Fibroblast of skin of right biceps (primary cell): ENCODE data around the gene NT5DC2.
A peak's percentile ranks its signal among the peaks of the same experiment; 100 is the strongest.

Source experiments
- DNase-seq: peaks from one replicate; pipeline ENCODE4 v3.0.0-alpha.2; 2013

Gene NT5DC2

GRCh38 chr3:52533623-52534280 lies at the start of gene NT5DC2:
Gene NT5DC2 (minus strand): TSS chr3:52533857. CDS start chr3:52533737, 120 bp downstream.
- DNase-seq, result peak; percentile 87

- no peak for DNase-seq
These were observed 40.7 kb upstream of the NT5DC2 start for GRCh38 chr3:52574056-52574965.

GRCh38 chr3:52572221-52572620 lies 38.6 kb upstream of the NT5DC2 start:
- DNase-seq, result no peak

GRCh38 chr3:52570076-52570475 lies 36.4 kb upstream of the NT5DC2 start:
- peak; percentile 42 for DNase-seq

- DNase-seq, result no peak
These were observed 34.4 kb upstream of the NT5DC2 start for GRCh38 chr3:52568069-52568468.

- DNase-seq, result no peak
These were observed 30.3 kb upstream of the NT5DC2 start for GRCh38 chr3:52563984-52564383.

- no peak for DNase-seq
These were observed 27.5 kb upstream of the NT5DC2 start for GRCh38 chr3:52561028-52561747.

- DNase-seq, result no peak
These were observed 24.8 kb upstream of the NT5DC2 start for GRCh38 chr3:52558436-52558835.

- no peak for DNase-seq
These were observed 23.6 kb upstream of the NT5DC2 start for GRCh38 chr3:52557011-52557960.

GRCh38 chr3:52555056-52555455 lies 21.4 kb upstream of the NT5DC2 start:
- peak; percentile 16 for DNase-seq

- DNase-seq, result no peak
These were observed 20.5 kb upstream of the NT5DC2 start for GRCh38 chr3:52554026-52554755.

- DNase-seq, result no peak
These were observed 18.4 kb upstream of the NT5DC2 start for GRCh38 chr3:52552089-52552488.

- DNase-seq, result no peak
These were observed 17.5 kb upstream of the NT5DC2 start for GRCh38 chr3:52551118-52551517.

GRCh38 chr3:52547143-52547542 lies 13.5 kb upstream of the NT5DC2 start:
- DNase-seq, result no peak

GRCh38 chr3:52546111-52546901 lies 12.6 kb upstream of the NT5DC2 start:
- peak; percentile 38 for DNase-seq

- no peak for DNase-seq
These were observed 11.3 kb upstream of the NT5DC2 start for GRCh38 chr3:52544937-52545336.

- DNase-seq, result no peak
These were observed 7.4 kb upstream of the NT5DC2 start for GRCh38 chr3:52541050-52541449.

- no peak for DNase-seq
These were observed 5.5 kb upstream of the NT5DC2 start for GRCh38 chr3:52539010-52539653.

GRCh38 chr3:52537726-52538421 lies 4.2 kb upstream of the NT5DC2 start:
- no peak for DNase-seq
